Neural cell (in vitro differentiated cells): Measurements from ENCODE around the gene NEK6.

Experiments used
- CTCF ChIP-seq: fragments of 450-650 bp; IDR thresholded peaks from 2 replicates; pipeline ENCODE4 v1.5.1; 2014; ENCODE audit warnings: antibody characterized with exemption, mild to moderate bottlenecking, moderate library complexity; ENCODE audit not compliant: poor library complexity, severe bottlenecking
- EP300 ChIP-seq: fragments of 450-650 bp; conservative IDR thresholded peaks from 2 replicates; pipeline ENCODE4 v1.6.1; 2014; ENCODE audit warnings: antibody characterized with exemption, mild to moderate bottlenecking, moderate library complexity; ENCODE audit not compliant: poor library complexity, severe bottlenecking
- POLR2AphosphoS5 ChIP-seq: IDR thresholded peaks from 2 replicates; pipeline ENCODE4 v1.6.1; 2012
- REST ChIP-seq: IDR thresholded peaks from 2 replicates; pipeline ENCODE4 v1.6.1; 2012; ENCODE audit warnings: borderline replicate concordance

- TF ChIP-seq EP300 (no peak), POLR2AphosphoS5 (no peak), CTCF (no peak), REST (no peak)
Observed at GRCh38 chr9:124373851-124374250, 116.1 kb downstream of the NEK6 start.
